HG02642 (cell line): ENCODE data around the gene ZBTB16.

Experiments used
- ATAC-seq: cut with Tn5 transposase; IDR thresholded peaks from one replicate; pipeline ENCODE4 v1.9.1; 2021; ENCODE audit warnings: mild to moderate bottlenecking; ENCODE audit not compliant: unreplicated experiment, poor library complexity

Gene ZBTB16

GRCh38 chr11:114099392-114100178 is 40.1 kb downstream of the ZBTB16 start:
- ATAC-seq: no peak

- ATAC-seq: no peak
Measured at GRCh38 chr11:114102993-114103896, 43.7 kb downstream of the ZBTB16 start.

GRCh38 chr11:114105611-114106010 is 46.1 kb downstream of the ZBTB16 start:
- ATAC-seq: no peak

GRCh38 chr11:114106047-114106446 is 46.5 kb downstream of the ZBTB16 start:
- no peak for ATAC-seq

GRCh38 chr11:114106986-114107385 is 47.5 kb downstream of the ZBTB16 start:
- ATAC-seq: no peak

- ATAC-seq: no peak
Measured at GRCh38 chr11:114108501-114109205, 49.1 kb downstream of the ZBTB16 start.

GRCh38 chr11:114109206-114110090 is 49.9 kb downstream of the ZBTB16 start:
- ATAC-seq: no peak

GRCh38 chr11:114110123-114110522 is 50.6 kb downstream of the ZBTB16 start:
- no peak for ATAC-seq

GRCh38 chr11:114110952-114111947 is 51.7 kb downstream of the ZBTB16 start:
- ATAC-seq: no peak

- ATAC-seq: no peak
Measured at GRCh38 chr11:114115451-114115928, 56.0 kb downstream of the ZBTB16 start.

GRCh38 chr11:114116357-114116756 is 56.8 kb downstream of the ZBTB16 start:
- no peak for ATAC-seq

GRCh38 chr11:114116800-114117199 is 57.3 kb downstream of the ZBTB16 start:
- no peak for ATAC-seq

GRCh38 chr11:114120606-114121005 is 61.1 kb downstream of the ZBTB16 start:
- ATAC-seq: no peak

- ATAC-seq: no peak
Measured at GRCh38 chr11:114121138-114121537, 61.6 kb downstream of the ZBTB16 start.

- ATAC-seq: no peak
Measured at GRCh38 chr11:114121804-114122504, 62.4 kb downstream of the ZBTB16 start.

- ATAC-seq: no peak
Measured at GRCh38 chr11:114122686-114123085, 63.2 kb downstream of the ZBTB16 start.

GRCh38 chr11:114123692-114124330 is 64.3 kb downstream of the ZBTB16 start:
- ATAC-seq: no peak
